ENCODE measurements around the gene MTERF4. TPM values are rescaled to one million over a fixed set of nuclear protein-coding genes. Genes with fewer than 3 reads are reported as not detected.
"Not testable (repeated sequence)": the region's sequence is repeated elsewhere in the genome, so short reads cannot be mapped to it uniquely, and the experiment has no call there.

MTERF4 gene
- total and polyA plus RNA-seq, 12 donors, result 17.4 to 39.2 (median 32.2) TPM

- WGBS, 4 donors, result 46 to 67% (median 55%) methylated on average over 3 of the region's 3 CpGs
- Histone ChIP-seq H3K36me3 (replicated peaks in 1 of 2) (no peaks in the 10 kb centered on the region), H3K27me3 (no peaks in the 10 kb centered on the region), H3K4me3 (no peak overlapping the region), H3K27ac (no peak overlapping the region), H3K4me1 (replicated peaks in 1 of 2) (peaks cover 8 to 18% of the 10 kb centered on the region in 2 donors), H3K9me3 (replicated peaks in 1 of 3) (no peaks in the 10 kb centered on the region)
- intact Hi-C loops (cut with DNase I), result no loop called here
- peak in 2 of 7 donors; percentile 11 to 47 for DNase-seq
- TF ChIP-seq POLR2A (IDR thresholded peaks at IDR 0.05) (no peak), CTCF (IDR thresholded peaks at IDR 0.05) (no peak)
These were observed 3.6 kb upstream of the MTERF4 start for GRCh38 chr2:241105641-241106040.

GRCh38 chr2:241104611-241105010 is 2.5 kb upstream of the MTERF4 start:
- intact Hi-C loops (cut with DNase I); H3K27ac ChIP-seq; H3K4me3 ChIP-seq; H3K27me3 ChIP-seq; H3K9me3 ChIP-seq (replicated peaks in 1 of 3); H3K36me3 ChIP-seq (replicated peaks in 1 of 2): not testable (repeated sequence)
- H3K4me1 ChIP-seq (replicated peaks in 1 of 2), result peaks cover 8 to 24% of the 10 kb centered on the region in 2 donors
- 91 to 99% (median 94%) methylated on average over 10 of the region's 10 CpGs for WGBS, 4 donors
- peak in 2 of 7 donors; percentile 3 to 36 for DNase-seq

- DNase-seq, result peak in 2 of 7 donors; percentile 9 to 45
- 42 to 58% (median 47%) methylated on average over 5 of the region's 5 CpGs for WGBS, 4 donors
- intact Hi-C loops (cut with DNase I), result no loop called here
These were observed 1.1 kb upstream of the MTERF4 start for GRCh38 chr2:241103176-241103595.

GRCh38 chr2:241099246-241099645 is 2.8 kb downstream of the MTERF4 start:
- no peak overlapping the region for H3K4me3 ChIP-seq
- H3K36me3 ChIP-seq (replicated peaks in 1 of 2), result peaks cover 0 to 45% of the 10 kb centered on the region in 2 donors
- peak in 1 of 7 donors; percentile 3 for DNase-seq
- no peaks in the 10 kb centered on the region for H3K27me3 ChIP-seq
- no peaks in the 10 kb centered on the region for H3K9me3 ChIP-seq (replicated peaks in 1 of 3)
- 90 to 100% (median 93%) methylated on average over 5 of the region's 5 CpGs for WGBS, 4 donors
- peaks cover 8 to 24% of the 10 kb centered on the region in 2 donors for H3K4me1 ChIP-seq (replicated peaks in 1 of 2)
- TF ChIP-seq POLR2A (IDR thresholded peaks at IDR 0.05) (no peak), CTCF (IDR thresholded peaks at IDR 0.05) (no peak)
- H3K27ac ChIP-seq, result no peak overlapping the region
- intact Hi-C loops (cut with DNase I), result no loop called here

More at GRCh38 chr2:241103176-241103595, 1.1 kb upstream of the MTERF4 start:
- peak overlapping the region in 1 of 4 donors; percentile 68 for H3K4me3 ChIP-seq
- H3K36me3 ChIP-seq (replicated peaks in 1 of 2), result peaks cover 0 to 14% of the 10 kb centered on the region in 2 donors
- peaks cover 8 to 24% of the 10 kb centered on the region in 2 donors for H3K4me1 ChIP-seq (replicated peaks in 1 of 2)
- no peaks in the 10 kb centered on the region for H3K27me3 ChIP-seq
- no peaks in the 10 kb centered on the region for H3K9me3 ChIP-seq (replicated peaks in 1 of 3)
- TF ChIP-seq CTCF (IDR thresholded peaks at IDR 0.05) (no peak), POLR2A (IDR thresholded peaks at IDR 0.05) (no peak)
- H3K27ac ChIP-seq, result peak overlapping the region in 3 of 5 donors; percentile 91 to 92 (median 92)

GRCh38 chr2:241096979-241097378 is 5.1 kb downstream of the MTERF4 start:
- Histone ChIP-seq H3K36me3 (replicated peaks in 1 of 2) (peaks cover 0 to 66% of the 10 kb centered on the region in 2 donors), H3K27ac (no peak overlapping the region), H3K4me3 (no peak overlapping the region), H3K4me1 (replicated peaks in 1 of 2) (peaks cover 8 to 15% of the 10 kb centered on the region in 2 donors), H3K27me3 (no peaks in the 10 kb centered on the region), H3K9me3 (replicated peaks in 1 of 3) (no peaks in the 10 kb centered on the region)
- DNase-seq, result peak in 1 of 7 donors; percentile 1
- intact Hi-C loops (cut with DNase I), result no loop called here
- WGBS, 4 donors, result 89 to 93% (median 91%) methylated on average over 8 of the region's 8 CpGs
- no peak for TF ChIP-seq CTCF (IDR thresholded peaks at IDR 0.05)
- no peak for TF ChIP-seq POLR2A (IDR thresholded peaks at IDR 0.05)
